C4-2B (cell line): ENCODE data around the gene SMKR1.
"Not testable (repeated sequence)": the region's sequence is repeated elsewhere in the genome, so short reads cannot be mapped to it uniquely, and the experiment has no call there.

Experiments used
- CTCF ChIP-seq: fragments of 450-650 bp; conservative IDR thresholded peaks from 2 replicates; pipeline ENCODE4 v1.5.1; 2017; ENCODE audit warnings: mild to moderate bottlenecking
- ZFX ChIP-seq: fragments of 450-650 bp; IDR thresholded peaks from 2 replicates; pipeline ENCODE4 v1.6.1; 2017

GRCh38 chr7:129524405-129524804 lies 22.1 kb downstream of the SMKR1 start:
- TF ChIP-seq CTCF, ZFX: not testable (repeated sequence)
